Central memory CD8-positive, alpha-beta T cell (primary cell): ENCODE measurements around the gene NKRF.

Experiments used
- ATAC-seq: fragments of 150-1000 bp; cut with Tn5 transposase; replicated peaks from 2 replicates; pipeline ENCODE4 v1.10.0; 2022; ENCODE audit warnings: mild to moderate bottlenecking, moderate FRiP score, moderate number of reproducible peaks; ENCODE audit not compliant: poor library complexity, severe bottlenecking; ENCODE audit errors: extremely low read depth
- DNase-seq, 2 donors: peaks; one replicate each; pipeline ENCODE4 v3.0.0; 2021; ENCODE audit warnings: low spot score in 2 of 2
- H3K27ac Mint-ChIP-seq: one replicate; pipeline ENCODE4 v1.8.0; 2022; ENCODE audit warnings: low read depth, mild to moderate bottlenecking, moderate library complexity, mixed read lengths
- H3K27me3 Mint-ChIP-seq: one replicate; pipeline ENCODE4 v1.8.0; 2022; ENCODE audit warnings: mixed read lengths
- H3K36me3 Mint-ChIP-seq: one replicate; pipeline ENCODE4 v1.8.0; 2022; ENCODE audit warnings: mild to moderate bottlenecking, moderate library complexity, mixed read lengths; ENCODE audit not compliant: insufficient read depth
- H3K4me1 Mint-ChIP-seq: one replicate; pipeline ENCODE4 v1.8.0; 2022; ENCODE audit warnings: mixed read lengths
- H3K4me3 Mint-ChIP-seq: one replicate; pipeline ENCODE4 v1.8.0; 2022; ENCODE audit warnings: mild to moderate bottlenecking, moderate library complexity, mixed read lengths
- H3K9me3 Mint-ChIP-seq: one replicate; pipeline ENCODE4 v1.8.0; 2022; ENCODE audit warnings: mixed read lengths

The NKRF gene

GRCh38 chrX:119549327-119550016 is 56.8 kb downstream of the NKRF start:
- no peak overlapping the region for H3K27ac Mint-ChIP-seq
- H3K4me1 Mint-ChIP-seq, result peaks cover 6% of the 10 kb centered on the region
- ATAC-seq (no peak), DNase-seq (no peak)
- no peaks in the 10 kb centered on the region for H3K36me3 Mint-ChIP-seq
- H3K4me3 Mint-ChIP-seq, result no peak overlapping the region
- H3K27me3 Mint-ChIP-seq, result no peaks in the 10 kb centered on the region
- H3K9me3 Mint-ChIP-seq, result no peaks in the 10 kb centered on the region

GRCh38 chrX:119541188-119541587 is 65.0 kb downstream of the NKRF start:
- H3K4me1 Mint-ChIP-seq, result no peaks in the 10 kb centered on the region
- DNase-seq, result no peak
- peaks cover 30% of the 10 kb centered on the region for H3K36me3 Mint-ChIP-seq
- H3K9me3 Mint-ChIP-seq, result no peaks in the 10 kb centered on the region
- no peaks in the 10 kb centered on the region for H3K27me3 Mint-ChIP-seq
- H3K4me3 Mint-ChIP-seq, result no peak overlapping the region
- no peak for ATAC-seq
- no peak overlapping the region for H3K27ac Mint-ChIP-seq

GRCh38 chrX:119539872-119540271 is 66.4 kb downstream of the NKRF start:
- DNase-seq, result no peak
- Mint-ChIP-seq H3K27me3 (no peaks in the 10 kb centered on the region), H3K27ac (no peak overlapping the region), H3K9me3 (no peaks in the 10 kb centered on the region), H3K4me3 (no peak overlapping the region), H3K36me3 (peaks cover 40% of the 10 kb centered on the region), H3K4me1 (no peaks in the 10 kb centered on the region)
- ATAC-seq, result no peak
